ENCODE measurements around the gene CCRL2. TPM values are rescaled to one million over a fixed set of nuclear protein-coding genes. Genes with fewer than 3 reads are reported as not detected.

CCRL2 gene
- total and polyA plus RNA-seq, 9 of the 15 experiments (the other 6 are each of a cell fraction or from before 2014, with no cell fraction given): 3.4 to 5.7 (median 4.0) TPM

- TF ChIP-seq E2F8 (IDR thresholded peaks at IDR 0.05; ENCODE audit: low read depth, partially characterized antibody) (peak; percentile 56), POLR2A (conservative IDR thresholded peaks at IDR 0.05) (peak; percentile 68), BRF1 (IDR thresholded peaks at IDR 0.05; ENCODE audit: borderline replicate concordance, extremely low read depth, insufficient read length) (no peak), KAT7 (CRISPR knock-in tag; IDR thresholded peaks at IDR 0.05; ENCODE audit: borderline replicate concordance) (no peak), TBL1XR1 (IDR thresholded peaks at IDR 0.05; ENCODE audit: low read length in 2 of 2) (peak; percentile 88 to 90; a peak in 3 of 4 replicates), TAL1 (IDR thresholded peaks at IDR 0.05) (peak; percentile 95), ELF1 (tag; IDR thresholded peaks at IDR 0.05) (peak; percentile 89), MEF2A (IDR thresholded peaks at IDR 0.05; ENCODE audit: control insufficient read depth, low read depth, low read length) (no peak), TCF3 (CRISPR knock-in tag; IDR thresholded peaks at IDR 0.05) (peak; percentile 97), RAD21 (CRISPR knock-in tag; conservative IDR thresholded peaks at IDR 0.05 in 1 of 2, IDR thresholded peaks at IDR 0.05 in 1 of 2) (no peak; a peak in 1 of 4 replicates), BHLHE40 (IDR thresholded peaks at IDR 0.05; ENCODE audit: low read length) (peak; percentile 70), CHD2 (IDR thresholded peaks at IDR 0.05; ENCODE audit: low read depth, low read length) (no peak; the same call in 1 of the 2 replicates), NBN (IDR thresholded peaks at IDR 0.05; ENCODE audit: low read depth) (peak; percentile 96), MTA2 (IDR thresholded peaks at IDR 0.05; ENCODE audit: low read depth) (peak; percentile 93), ZBTB5 (IDR thresholded peaks at IDR 0.05) (no peak), ZNF431 (CRISPR knock-in tag; IDR thresholded peaks at IDR 0.05) (no peak), POLR2AphosphoS5 (IDR thresholded peaks at IDR 0.05; ENCODE audit: control insufficient read depth, insufficient read depth, low read depth, low read length) (peak; percentile 95), ESRRB (CRISPR knock-in tag; IDR thresholded peaks at IDR 0.05; ENCODE audit: borderline replicate concordance) (no peak), ZNF12 (CRISPR knock-in tag; IDR thresholded peaks at IDR 0.05) (peak; percentile 63; the same call in 1 of the 2 replicates)
- TF ChIP-seq, protein P1, sequence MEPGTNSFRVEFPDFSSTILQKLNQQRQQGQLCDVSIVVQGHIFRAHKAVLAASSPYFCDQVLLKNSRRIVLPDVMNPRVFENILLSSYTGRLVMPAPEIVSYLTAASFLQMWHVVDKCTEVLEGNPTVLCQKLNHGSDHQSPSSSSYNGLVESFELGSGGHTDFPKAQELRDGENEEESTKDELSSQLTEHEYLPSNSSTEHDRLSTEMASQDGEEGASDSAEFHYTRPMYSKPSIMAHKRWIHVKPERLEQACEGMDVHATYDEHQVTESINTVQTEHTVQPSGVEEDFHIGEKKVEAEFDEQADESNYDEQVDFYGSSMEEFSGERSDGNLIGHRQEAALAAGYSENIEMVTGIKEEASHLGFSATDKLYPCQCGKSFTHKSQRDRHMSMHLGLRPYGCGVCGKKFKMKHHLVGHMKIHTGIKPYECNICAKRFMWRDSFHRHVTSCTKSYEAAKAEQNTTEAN (CRISPR knock-in tag; IDR thresholded peaks at IDR 0.05): no peak
- TF ChIP-seq, protein P2, sequence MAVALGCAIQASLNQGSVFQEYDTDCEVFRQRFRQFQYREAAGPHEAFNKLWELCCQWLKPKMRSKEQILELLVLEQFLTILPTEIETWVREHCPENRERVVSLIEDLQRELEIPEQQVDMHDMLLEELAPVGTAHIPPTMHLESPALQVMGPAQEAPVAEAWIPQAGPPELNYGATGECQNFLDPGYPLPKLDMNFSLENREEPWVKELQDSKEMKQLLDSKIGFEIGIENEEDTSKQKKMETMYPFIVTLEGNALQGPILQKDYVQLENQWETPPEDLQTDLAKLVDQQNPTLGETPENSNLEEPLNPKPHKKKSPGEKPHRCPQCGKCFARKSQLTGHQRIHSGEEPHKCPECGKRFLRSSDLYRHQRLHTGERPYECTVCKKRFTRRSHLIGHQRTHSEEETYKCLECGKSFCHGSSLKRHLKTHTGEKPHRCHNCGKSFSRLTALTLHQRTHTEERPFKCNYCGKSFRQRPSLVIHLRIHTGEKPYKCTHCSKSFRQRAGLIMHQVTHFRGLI (CRISPR knock-in tag; IDR thresholded peaks at IDR 0.05): peak; percentile 34; the same call in 1 of the 2 replicates
These were observed at the start of gene CCRL2, which contains the start of gene CCR5AS (continued) for GRCh38 chr3:46406788-46407611.
